ENCODE results near the gene GPSM1. TPM values are rescaled to one million over a fixed set of nuclear protein-coding genes. Genes with fewer than 3 reads are reported as not detected.

GPSM1 gene
- total RNA-seq, 1 donor from 2014 or later = 6.2 TPM

DNA sequence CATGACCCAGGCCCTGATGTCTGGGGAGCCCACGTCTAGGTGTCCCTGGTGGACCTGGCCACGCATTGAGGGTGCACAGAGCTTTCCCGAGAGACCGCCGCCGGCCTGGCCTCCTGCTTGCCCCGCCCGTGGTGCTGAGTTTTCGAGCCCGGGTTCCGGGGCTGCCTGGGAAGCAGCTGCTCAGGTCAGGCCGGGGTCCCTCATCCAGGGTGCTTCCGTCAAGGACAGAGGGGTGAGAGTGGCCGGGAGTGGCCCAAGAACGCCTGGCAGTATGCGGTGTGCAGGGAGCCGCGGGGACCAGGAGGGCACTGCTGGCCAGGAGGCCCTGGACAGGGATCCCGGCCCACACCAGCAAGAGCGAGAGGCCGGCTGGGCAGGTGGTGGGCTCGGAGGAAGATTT is 43.0 kb upstream of the GPSM1 start:
- Histone ChIP-seq H3K36me3 (no peaks in the 10 kb centered on the region), H2AFZ (replicated peaks) (no peak overlapping the region), H3K79me2 (ENCODE audit: low read depth) (no peaks in the 10 kb centered on the region), H4K20me1 (ENCODE audit: low read depth) (no peaks in the 10 kb centered on the region), H3K27ac (no peak overlapping the region), H3K4me1 (peaks cover 3% of the 10 kb centered on the region), H3F3A (ENCODE audit: low read depth) (no peaks in the 10 kb centered on the region), H3K4me2 (no peak overlapping the region), H3K9ac (no peak overlapping the region), H3K27me3 (no peaks in the 10 kb centered on the region), H3K9me3 (ENCODE audit: low read depth) (no peaks in the 10 kb centered on the region), H3K4me3 (no peak overlapping the region)
- Mint-ChIP-seq H3K36me3 (no peaks in the 10 kb centered on the region), H3K9me3 (no peaks in the 10 kb centered on the region), H3K27ac (no peak overlapping the region), H3K27me3 (ENCODE audit: insufficient read depth, low read depth) (peaks cover 7% of the 10 kb centered on the region), H3K4me3 (no peak overlapping the region), H3K4me1 (peaks cover 4% of the 10 kb centered on the region)
- no peak for TF ChIP-seq EZH2phosphoT487 (IDR thresholded peaks at IDR 0.05)
- no peak for TF ChIP-seq CTCF (IDR thresholded peaks at IDR 0.05)
- no peak for TF ChIP-seq EZH2 (IDR thresholded peaks at IDR 0.05)
- no peak for DNase-seq (ENCODE audit: low spot score)

DNA sequence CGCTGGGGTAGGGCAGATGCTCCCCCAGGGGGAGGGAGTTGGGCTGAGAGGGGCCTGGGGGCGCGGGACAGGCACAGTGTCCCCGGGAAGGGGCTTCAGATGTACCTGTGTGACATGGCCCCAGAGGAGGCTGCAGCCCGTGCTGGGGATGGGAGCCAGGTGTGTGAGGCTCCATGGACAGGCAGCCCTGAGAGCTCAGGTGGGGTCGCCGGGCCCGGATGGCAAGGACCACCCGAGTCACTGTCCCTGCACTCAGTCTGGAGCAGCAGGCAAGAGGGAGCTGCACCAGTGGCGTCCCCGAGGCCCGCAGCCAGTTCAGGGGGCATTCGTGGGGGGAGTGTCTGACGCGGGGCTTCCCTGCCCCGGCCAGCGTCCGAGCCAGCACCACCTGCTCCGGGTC is 42.4 kb upstream of the GPSM1 start:
- TF ChIP-seq EZH2 (IDR thresholded peaks at IDR 0.05) (no peak), CTCF (IDR thresholded peaks at IDR 0.05) (no peak), EZH2phosphoT487 (IDR thresholded peaks at IDR 0.05) (no peak)
- peaks cover 4% of the 10 kb centered on the region for H3K4me1 Mint-ChIP-seq

DNA sequence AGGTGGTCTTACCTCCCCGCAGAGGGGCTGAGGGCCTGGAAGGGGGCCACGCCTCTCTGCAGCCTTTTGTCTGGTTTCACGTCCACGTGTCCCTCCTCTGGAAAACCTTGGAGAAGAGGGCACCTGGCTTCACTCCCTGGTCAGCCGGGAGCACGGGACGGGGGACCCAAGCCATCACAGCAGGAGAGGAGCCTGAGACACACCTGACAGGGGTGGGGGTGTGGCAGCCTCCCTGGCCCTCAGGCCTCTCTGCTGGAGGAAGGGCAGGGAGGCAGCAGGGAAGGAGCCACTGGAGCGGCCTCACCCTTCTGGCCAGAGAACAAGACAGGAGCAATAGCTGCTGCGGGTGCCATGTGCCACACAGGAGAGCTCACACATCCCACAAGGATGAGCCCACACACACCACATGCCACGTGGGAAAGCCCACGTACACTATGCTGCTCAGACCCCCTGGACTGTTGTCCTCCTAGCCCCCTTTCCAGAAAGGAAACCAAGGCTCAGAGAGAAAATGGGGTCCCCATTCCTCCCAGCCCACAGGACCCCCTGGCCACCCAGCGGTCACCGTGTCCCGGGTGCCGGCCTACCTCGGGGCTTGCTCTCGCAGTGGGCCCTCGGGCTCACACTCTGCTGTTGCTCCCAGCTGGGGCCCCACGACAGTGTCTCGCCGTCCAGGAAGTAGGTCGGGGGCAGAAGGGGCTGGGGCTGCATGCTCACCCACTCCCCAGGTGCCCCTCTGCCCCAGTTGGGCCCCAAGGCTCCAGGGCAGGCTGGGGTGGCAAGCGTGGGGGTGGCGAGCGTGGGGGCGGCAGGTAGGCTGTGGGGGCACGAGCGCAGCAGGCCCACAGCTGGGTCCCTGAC is 41.6 kb upstream of the GPSM1 start:
- Histone ChIP-seq H3K4me2 (no peak overlapping the region), H3K79me2 (ENCODE audit: low read depth) (no peaks in the 10 kb centered on the region), H3K9ac (no peak overlapping the region), H3K9me3 (ENCODE audit: low read depth) (no peaks in the 10 kb centered on the region), H3K27me3 (no peaks in the 10 kb centered on the region), H3K27ac (no peak overlapping the region), H2AFZ (replicated peaks) (no peak overlapping the region), H3F3A (ENCODE audit: low read depth) (no peaks in the 10 kb centered on the region), H3K4me1 (peaks cover 3% of the 10 kb centered on the region), H4K20me1 (ENCODE audit: low read depth) (no peaks in the 10 kb centered on the region), H3K36me3 (no peaks in the 10 kb centered on the region), H3K4me3 (no peak overlapping the region)
- Mint-ChIP-seq H3K27ac (no peak overlapping the region), H3K4me1 (peaks cover 4% of the 10 kb centered on the region), H3K9me3 (no peaks in the 10 kb centered on the region), H3K36me3 (no peaks in the 10 kb centered on the region), H3K27me3 (ENCODE audit: insufficient read depth, low read depth) (peaks cover 7% of the 10 kb centered on the region), H3K4me3 (no peak overlapping the region)
- no peak for DNase-seq (ENCODE audit: low spot score)
- TF ChIP-seq EZH2phosphoT487 (IDR thresholded peaks at IDR 0.05) = no peak
- no peak for TF ChIP-seq EZH2 (IDR thresholded peaks at IDR 0.05)
- no peak for TF ChIP-seq CTCF (IDR thresholded peaks at IDR 0.05)

More for the DNA sequence above, 42.4 kb upstream of the GPSM1 start:
- Histone ChIP-seq H3K4me3 (no peak overlapping the region), H3K4me2 (no peak overlapping the region), H3K27ac (no peak overlapping the region), H3K4me1 (peaks cover 3% of the 10 kb centered on the region), H3K27me3 (no peaks in the 10 kb centered on the region), H2AFZ (replicated peaks) (no peak overlapping the region), H3K9me3 (ENCODE audit: low read depth) (no peaks in the 10 kb centered on the region), H3F3A (ENCODE audit: low read depth) (no peaks in the 10 kb centered on the region), H3K79me2 (ENCODE audit: low read depth) (no peaks in the 10 kb centered on the region), H4K20me1 (ENCODE audit: low read depth) (no peaks in the 10 kb centered on the region), H3K36me3 (no peaks in the 10 kb centered on the region), H3K9ac (no peak overlapping the region)
- H3K27ac Mint-ChIP-seq = no peak overlapping the region
- H3K4me3 Mint-ChIP-seq = no peak overlapping the region
- DNase-seq (ENCODE audit: low spot score) = no peak
- no peaks in the 10 kb centered on the region for H3K9me3 Mint-ChIP-seq
- no peaks in the 10 kb centered on the region for H3K36me3 Mint-ChIP-seq
- peaks cover 7% of the 10 kb centered on the region for H3K27me3 Mint-ChIP-seq (ENCODE audit: insufficient read depth, low read depth)
